GM18870 (cell line): Measurements from ENCODE around the gene RABL3.
"Not testable (repeated sequence)": the region's sequence is repeated elsewhere in the genome, so short reads cannot be mapped to it uniquely, and the experiment has no call there.

ENCODE experiments used
- ATAC-seq: cut with Tn5 transposase; IDR thresholded peaks from one replicate; pipeline ENCODE4 v1.9.1; 2021; ENCODE audit warnings: moderate library complexity; ENCODE audit not compliant: unreplicated experiment

The RABL3 gene

GRCh38 chr3:120648290-120648689 is 94.0 kb downstream of the RABL3 start:
- no peak for ATAC-seq

- ATAC-seq, result no peak
Measured at GRCh38 chr3:120646771-120647432, 95.4 kb downstream of the RABL3 start.

- ATAC-seq, result no peak
Measured at GRCh38 chr3:120645083-120645845, 97.1 kb downstream of the RABL3 start.

GRCh38 chr3:120642368-120642948 is 99.9 kb downstream of the RABL3 start:
- ATAC-seq, result no peak

- no peak for ATAC-seq
Measured at GRCh38 chr3:120641696-120642246, 100.5 kb downstream of the RABL3 start.

GRCh38 chr3:120640231-120640630 is 102.1 kb downstream of the RABL3 start:
- no peak for ATAC-seq

GRCh38 chr3:120638820-120639219 is 103.5 kb downstream of the RABL3 start:
- not testable (repeated sequence) for ATAC-seq

GRCh38 chr3:120637851-120638559 is 104.3 kb downstream of the RABL3 start:
- no peak for ATAC-seq

- no peak for ATAC-seq
Measured at GRCh38 chr3:120636795-120637401, 105.4 kb downstream of the RABL3 start.
